ENCODE results near the gene NARS2. TPM values are rescaled to one million over a fixed set of nuclear protein-coding genes. Genes with fewer than 3 reads are reported as not detected.

Gene NARS2
- total RNA-seq, 1 donor from 2014 or later = 28.2 TPM

- H3K36me3 Mint-ChIP-seq (ENCODE audit: low read depth) = peaks cover 3% of the 10 kb centered on the region
- no peak for DNase-seq (ENCODE audit: low read depth, low spot score)
- no peak overlapping the region for H3K27ac Mint-ChIP-seq (ENCODE audit: unreplicated experiment)
- H3K9me3 Mint-ChIP-seq = no peaks in the 10 kb centered on the region
- TF ChIP-seq, protein P1, sequence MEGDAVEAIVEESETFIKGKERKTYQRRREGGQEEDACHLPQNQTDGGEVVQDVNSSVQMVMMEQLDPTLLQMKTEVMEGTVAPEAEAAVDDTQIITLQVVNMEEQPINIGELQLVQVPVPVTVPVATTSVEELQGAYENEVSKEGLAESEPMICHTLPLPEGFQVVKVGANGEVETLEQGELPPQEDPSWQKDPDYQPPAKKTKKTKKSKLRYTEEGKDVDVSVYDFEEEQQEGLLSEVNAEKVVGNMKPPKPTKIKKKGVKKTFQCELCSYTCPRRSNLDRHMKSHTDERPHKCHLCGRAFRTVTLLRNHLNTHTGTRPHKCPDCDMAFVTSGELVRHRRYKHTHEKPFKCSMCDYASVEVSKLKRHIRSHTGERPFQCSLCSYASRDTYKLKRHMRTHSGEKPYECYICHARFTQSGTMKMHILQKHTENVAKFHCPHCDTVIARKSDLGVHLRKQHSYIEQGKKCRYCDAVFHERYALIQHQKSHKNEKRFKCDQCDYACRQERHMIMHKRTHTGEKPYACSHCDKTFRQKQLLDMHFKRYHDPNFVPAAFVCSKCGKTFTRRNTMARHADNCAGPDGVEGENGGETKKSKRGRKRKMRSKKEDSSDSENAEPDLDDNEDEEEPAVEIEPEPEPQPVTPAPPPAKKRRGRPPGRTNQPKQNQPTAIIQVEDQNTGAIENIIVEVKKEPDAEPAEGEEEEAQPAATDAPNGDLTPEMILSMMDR (conservative IDR thresholded peaks at IDR 0.05) = no peak
- no peaks in the 10 kb centered on the region for H3K27me3 Mint-ChIP-seq (ENCODE audit: low read depth)
- no peaks in the 10 kb centered on the region for H3K4me1 Mint-ChIP-seq
- no peak overlapping the region for H3K4me3 Mint-ChIP-seq
Observed at GRCh38 chr11:78432956-78433355, 141.7 kb downstream of the NARS2 start.

- Mint-ChIP-seq H3K9me3 (no peaks in the 10 kb centered on the region), H3K4me3 (no peak overlapping the region), H3K27me3 (ENCODE audit: low read depth) (no peaks in the 10 kb centered on the region), H3K4me1 (no peaks in the 10 kb centered on the region), H3K27ac (ENCODE audit: unreplicated experiment) (no peak overlapping the region), H3K36me3 (ENCODE audit: low read depth) (peaks cover 3% of the 10 kb centered on the region)
- TF ChIP-seq, protein P1 (conservative IDR thresholded peaks at IDR 0.05) = peak; percentile 60
- DNase-seq (ENCODE audit: low read depth, low spot score) = peak; percentile 17
Observed at GRCh38 chr11:78432058-78432515, 142.6 kb downstream of the NARS2 start.

DNA sequence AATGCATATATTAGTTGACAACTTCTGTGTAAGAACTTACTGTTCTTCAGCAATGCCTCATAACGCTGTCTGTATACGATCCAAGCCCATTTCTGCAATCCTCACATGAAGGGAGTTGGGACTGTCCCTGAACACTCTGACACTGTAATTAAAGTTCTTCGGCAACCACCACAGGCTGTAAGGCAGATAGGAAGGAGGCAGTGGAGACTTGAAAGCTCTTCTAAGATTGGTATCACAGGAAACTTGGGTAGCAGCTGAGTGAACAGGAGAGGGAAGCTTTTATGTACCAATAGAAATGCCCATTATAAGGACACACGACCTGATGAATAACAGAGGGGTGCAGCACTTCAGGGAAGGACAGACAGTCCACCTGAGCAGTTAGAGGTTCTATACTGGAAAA is 145.0 kb downstream of the NARS2 start:
- no peak overlapping the region for H3K4me3 Mint-ChIP-seq
- TF ChIP-seq, protein P1 (conservative IDR thresholded peaks at IDR 0.05) = no peak
- DNase-seq (ENCODE audit: low read depth, low spot score) = no peak
- no peaks in the 10 kb centered on the region for H3K27me3 Mint-ChIP-seq (ENCODE audit: low read depth)
- no peak overlapping the region for H3K27ac Mint-ChIP-seq (ENCODE audit: unreplicated experiment)
- peaks cover 2% of the 10 kb centered on the region for H3K4me1 Mint-ChIP-seq
- H3K9me3 Mint-ChIP-seq = no peaks in the 10 kb centered on the region
- peaks cover 3% of the 10 kb centered on the region for H3K36me3 Mint-ChIP-seq (ENCODE audit: low read depth)

GRCh38 chr11:78429209-78429608 is 145.5 kb downstream of the NARS2 start:
- TF ChIP-seq, protein P1 (conservative IDR thresholded peaks at IDR 0.05) = no peak
- Mint-ChIP-seq H3K27ac (ENCODE audit: unreplicated experiment) (no peak overlapping the region), H3K4me1 (peaks cover 5% of the 10 kb centered on the region), H3K36me3 (ENCODE audit: low read depth) (peaks cover 3% of the 10 kb centered on the region), H3K4me3 (no peak overlapping the region), H3K27me3 (ENCODE audit: low read depth) (no peaks in the 10 kb centered on the region), H3K9me3 (no peaks in the 10 kb centered on the region)
- DNase-seq (ENCODE audit: low read depth, low spot score) = no peak

DNA sequence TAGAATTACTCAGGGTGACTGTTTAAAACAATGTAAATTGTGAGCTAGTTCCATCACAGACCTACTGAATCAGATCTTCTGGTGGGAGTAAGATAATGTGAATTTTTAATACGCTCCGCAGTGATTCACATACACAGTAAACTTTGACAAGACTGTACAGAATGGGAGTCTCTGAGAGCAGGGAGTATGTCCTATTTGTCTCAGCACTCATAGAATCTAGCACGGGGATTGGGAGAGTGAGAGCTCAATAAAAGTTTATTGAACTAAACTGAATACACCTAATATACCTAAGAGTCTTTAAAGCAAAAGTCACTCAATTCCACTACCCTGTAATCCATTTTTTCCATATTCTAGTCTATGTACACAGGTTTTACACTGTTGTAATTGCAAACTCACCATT is 145.9 kb downstream of the NARS2 start:
- H3K27ac Mint-ChIP-seq (ENCODE audit: unreplicated experiment) = no peak overlapping the region
- no peak for DNase-seq (ENCODE audit: low read depth, low spot score)
- no peak overlapping the region for H3K4me3 Mint-ChIP-seq
- peaks cover 5% of the 10 kb centered on the region for H3K4me1 Mint-ChIP-seq
- peaks cover 3% of the 10 kb centered on the region for H3K36me3 Mint-ChIP-seq (ENCODE audit: low read depth)
- TF ChIP-seq, protein P1 (conservative IDR thresholded peaks at IDR 0.05) = no peak
- no peaks in the 10 kb centered on the region for H3K27me3 Mint-ChIP-seq (ENCODE audit: low read depth)
- no peaks in the 10 kb centered on the region for H3K9me3 Mint-ChIP-seq

GRCh38 chr11:78428266-78428636 is 146.4 kb downstream of the NARS2 start:
- H3K36me3 Mint-ChIP-seq (ENCODE audit: low read depth) = peaks cover 3% of the 10 kb centered on the region
- no peaks in the 10 kb centered on the region for H3K27me3 Mint-ChIP-seq (ENCODE audit: low read depth)
- TF ChIP-seq, protein P1 (conservative IDR thresholded peaks at IDR 0.05) = no peak
- H3K4me1 Mint-ChIP-seq = peaks cover 5% of the 10 kb centered on the region
- H3K9me3 Mint-ChIP-seq = no peaks in the 10 kb centered on the region
- H3K27ac Mint-ChIP-seq (ENCODE audit: unreplicated experiment) = no peak overlapping the region
- DNase-seq (ENCODE audit: low read depth, low spot score) = no peak
- H3K4me3 Mint-ChIP-seq = no peak overlapping the region
